Measurements from ENCODE around the gene CFTR.

DNA sequence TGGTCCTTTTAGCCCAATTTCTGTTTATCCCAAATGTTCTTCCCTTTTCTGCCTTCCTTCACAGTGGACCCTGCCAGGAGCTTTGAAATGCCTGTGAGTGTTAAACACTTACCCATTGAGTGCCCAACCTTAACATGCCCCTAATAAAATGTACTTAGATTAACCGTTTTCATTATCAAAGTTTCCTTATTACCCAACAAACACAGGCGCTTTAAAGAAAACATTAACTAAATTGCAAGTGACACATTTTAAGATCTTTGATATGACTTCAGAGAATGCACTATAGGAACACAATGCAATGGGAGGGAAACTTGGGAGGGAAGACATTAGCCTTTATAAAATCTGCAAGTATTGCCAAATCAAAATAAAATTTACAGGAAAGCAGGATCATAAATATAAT, 177.0 kb downstream of the CFTR start:
- TF ChIP-seq, protein P1, sequence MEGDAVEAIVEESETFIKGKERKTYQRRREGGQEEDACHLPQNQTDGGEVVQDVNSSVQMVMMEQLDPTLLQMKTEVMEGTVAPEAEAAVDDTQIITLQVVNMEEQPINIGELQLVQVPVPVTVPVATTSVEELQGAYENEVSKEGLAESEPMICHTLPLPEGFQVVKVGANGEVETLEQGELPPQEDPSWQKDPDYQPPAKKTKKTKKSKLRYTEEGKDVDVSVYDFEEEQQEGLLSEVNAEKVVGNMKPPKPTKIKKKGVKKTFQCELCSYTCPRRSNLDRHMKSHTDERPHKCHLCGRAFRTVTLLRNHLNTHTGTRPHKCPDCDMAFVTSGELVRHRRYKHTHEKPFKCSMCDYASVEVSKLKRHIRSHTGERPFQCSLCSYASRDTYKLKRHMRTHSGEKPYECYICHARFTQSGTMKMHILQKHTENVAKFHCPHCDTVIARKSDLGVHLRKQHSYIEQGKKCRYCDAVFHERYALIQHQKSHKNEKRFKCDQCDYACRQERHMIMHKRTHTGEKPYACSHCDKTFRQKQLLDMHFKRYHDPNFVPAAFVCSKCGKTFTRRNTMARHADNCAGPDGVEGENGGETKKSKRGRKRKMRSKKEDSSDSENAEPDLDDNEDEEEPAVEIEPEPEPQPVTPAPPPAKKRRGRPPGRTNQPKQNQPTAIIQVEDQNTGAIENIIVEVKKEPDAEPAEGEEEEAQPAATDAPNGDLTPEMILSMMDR (conservative IDR thresholded peaks at IDR 0.05; ENCODE audit: low read length), result no peak
- no peak for TF ChIP-seq EZH2phosphoT487 (IDR thresholded peaks at IDR 0.05; ENCODE audit: borderline replicate concordance)
